DND-41 (cell line): Measurements from ENCODE around the gene ACACA.

Source experiments
- CTCF ChIP-seq: IDR thresholded peaks from 2 replicates; pipeline ENCODE4 v1.5.1; 2012; ENCODE audit warnings: borderline replicate concordance, low read length, moderate library complexity, mild to moderate bottlenecking; ENCODE audit not compliant: poor library complexity, severe bottlenecking; ENCODE audit errors: extremely low read depth
- EZH2 ChIP-seq: IDR thresholded peaks from 3 replicates; pipeline ENCODE4 v1.6.1; 2012; ENCODE audit warnings: borderline replicate concordance, low read depth, mild to moderate bottlenecking, moderate library complexity, low read length, inconsistent platforms; ENCODE audit not compliant: severe bottlenecking

GRCh38 chr17:37087683-37088082, 319.0 kb downstream of the ACACA start:
- TF ChIP-seq CTCF (no peak), EZH2 (no peak)
